Neuron (in vitro differentiated cells): ENCODE data around the gene CCDC188.

Experiments
- H2AFZ ChIP-seq: one replicate; pipeline ENCODE4 v1.6.1; 2013; ENCODE audit warnings: low read depth, mild to moderate bottlenecking, inconsistent platforms, low read length, moderate library complexity
- H3K27me3 ChIP-seq: one replicate; pipeline ENCODE4 v1.6.1; 2013; ENCODE audit warnings: low read length; ENCODE audit not compliant: insufficient read depth
- H3K36me3 ChIP-seq: one replicate; pipeline ENCODE4 v1.6.1; 2013; ENCODE audit warnings: low read length; ENCODE audit not compliant: insufficient read depth
- H3K4me1 ChIP-seq: one replicate; pipeline ENCODE4 v1.6.1; 2013; ENCODE audit warnings: low read length; ENCODE audit not compliant: insufficient read depth
- H3K4me3 ChIP-seq: 2 replicates; pipeline ENCODE4 v1.5.1; 2013; ENCODE audit warnings: mild to moderate bottlenecking, low read length, moderate library complexity
- H3K9me3 ChIP-seq: one replicate; pipeline ENCODE4 v1.6.1; 2013; ENCODE audit warnings: low read length

CCDC188 gene

GRCh38 chr22:20157430-20158183, 6.8 kb upstream of the CCDC188 start:
- no peaks in the 10 kb centered on the region for H3K9me3 ChIP-seq
- H3K4me3 ChIP-seq: no peak overlapping the region
- H3K4me1 ChIP-seq: peaks cover 42% of the 10 kb centered on the region
- H3K27me3 ChIP-seq: no peaks in the 10 kb centered on the region
- no peak overlapping the region for H2AFZ ChIP-seq
- H3K36me3 ChIP-seq: no peaks in the 10 kb centered on the region

DNA sequence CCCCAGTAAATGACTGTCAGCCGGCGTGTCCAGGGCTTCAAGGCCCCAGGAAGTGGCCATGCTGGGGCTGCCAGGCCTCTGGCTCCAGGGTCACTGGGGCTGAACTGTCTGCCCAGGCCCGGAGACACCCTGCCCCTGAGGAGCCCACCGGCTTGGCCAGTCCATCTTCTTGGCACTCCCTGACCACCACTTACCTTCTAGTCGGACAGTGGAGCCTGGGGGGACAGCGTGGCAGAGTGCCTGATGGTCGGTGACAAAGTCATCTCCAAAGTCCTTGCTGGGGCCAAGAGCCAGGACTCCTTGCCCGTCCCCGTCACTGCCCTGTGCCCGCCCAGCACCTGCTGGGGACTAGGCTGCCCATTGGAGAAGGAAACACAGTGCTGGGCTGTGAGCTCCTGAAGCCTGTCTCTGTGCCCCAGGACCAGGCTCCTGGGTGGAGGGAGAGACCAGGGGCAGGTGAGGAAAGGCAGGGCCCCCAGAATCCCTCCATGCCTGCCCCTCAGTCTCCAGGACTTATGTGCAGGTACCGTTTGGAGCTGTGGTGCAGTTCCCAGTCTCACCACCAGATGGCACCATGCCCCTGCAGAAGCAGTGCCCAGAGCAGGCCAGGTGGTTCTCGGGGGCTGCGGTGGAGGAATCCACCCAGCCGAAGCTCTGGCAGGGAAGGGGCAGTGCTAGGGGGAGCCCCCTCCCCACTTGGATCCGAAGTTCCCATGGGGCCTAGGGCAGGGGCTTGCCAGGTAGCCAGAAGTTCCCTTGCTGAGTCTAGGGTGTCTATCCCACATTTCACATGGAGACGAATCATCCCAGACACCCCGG, 6.0 kb upstream of the CCDC188 start:
- Histone ChIP-seq H3K9me3 (no peaks in the 10 kb centered on the region), H3K4me3 (no peak overlapping the region), H2AFZ (no peak overlapping the region), H3K4me1 (peaks cover 42% of the 10 kb centered on the region), H3K36me3 (no peaks in the 10 kb centered on the region), H3K27me3 (no peaks in the 10 kb centered on the region)

DNA sequence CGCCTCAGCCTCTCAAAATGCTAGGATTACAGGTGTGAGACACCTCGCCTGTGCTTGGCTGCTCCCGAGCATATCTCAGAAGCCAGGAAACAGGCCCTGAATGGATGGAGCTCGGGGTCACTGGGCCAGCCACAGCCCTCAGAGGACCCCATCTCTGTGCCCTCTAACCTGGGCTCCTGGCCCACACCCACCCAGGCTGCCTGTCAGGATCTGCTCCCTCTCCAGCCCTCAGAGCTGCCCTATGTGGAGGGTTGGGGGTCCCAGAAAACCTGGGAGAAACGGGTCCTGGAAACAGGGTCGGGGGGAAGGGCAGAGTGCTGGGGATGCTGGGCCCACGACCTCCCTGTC, 5.2 kb upstream of the CCDC188 start:
- no peak overlapping the region for H2AFZ ChIP-seq
- H3K4me1 ChIP-seq: peaks cover 42% of the 10 kb centered on the region
- H3K9me3 ChIP-seq: no peaks in the 10 kb centered on the region
- no peak overlapping the region for H3K4me3 ChIP-seq
- H3K36me3 ChIP-seq: no peaks in the 10 kb centered on the region
- H3K27me3 ChIP-seq: no peaks in the 10 kb centered on the region

DNA sequence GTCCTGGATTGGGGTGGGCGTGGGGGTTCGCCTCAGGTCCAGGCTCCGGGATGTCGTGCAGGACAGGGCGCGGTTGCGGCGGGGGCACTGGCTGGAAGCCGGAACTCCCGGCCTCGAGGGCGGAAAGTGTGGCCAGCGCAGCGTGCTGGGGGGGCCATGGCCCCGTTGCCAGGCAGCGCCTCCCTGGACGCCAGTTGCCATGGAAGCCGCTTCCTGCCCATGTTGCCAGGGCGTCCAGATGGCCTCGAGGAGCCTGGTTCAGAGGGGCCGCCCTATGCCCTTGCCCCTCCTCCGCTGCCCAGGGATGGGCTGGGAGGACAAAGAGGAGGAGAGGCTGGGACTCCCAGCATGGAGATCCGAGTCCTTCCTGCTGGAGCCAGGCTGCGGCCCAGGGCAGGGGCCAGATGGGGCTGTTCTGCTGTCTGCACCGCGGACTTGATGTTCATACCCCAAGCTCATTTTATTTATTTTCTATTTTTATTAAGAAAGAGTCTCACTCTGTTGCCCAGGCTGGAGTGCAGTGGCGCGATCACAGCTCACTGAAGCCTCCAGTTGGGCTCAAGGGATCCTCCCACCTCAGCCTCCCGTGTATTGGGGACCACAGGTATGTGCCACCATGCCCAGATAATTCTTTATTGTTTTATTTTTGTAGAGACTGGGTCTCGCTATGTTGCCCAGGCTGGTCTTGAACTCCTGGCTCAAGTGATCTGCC, 4.6 kb upstream of the CCDC188 start:
- Histone ChIP-seq H3K4me3 (no peak overlapping the region), H3K27me3 (no peaks in the 10 kb centered on the region), H2AFZ (peak overlapping the region; percentile 31), H3K9me3 (no peaks in the 10 kb centered on the region), H3K4me1 (peaks cover 43% of the 10 kb centered on the region), H3K36me3 (no peaks in the 10 kb centered on the region)

DNA sequence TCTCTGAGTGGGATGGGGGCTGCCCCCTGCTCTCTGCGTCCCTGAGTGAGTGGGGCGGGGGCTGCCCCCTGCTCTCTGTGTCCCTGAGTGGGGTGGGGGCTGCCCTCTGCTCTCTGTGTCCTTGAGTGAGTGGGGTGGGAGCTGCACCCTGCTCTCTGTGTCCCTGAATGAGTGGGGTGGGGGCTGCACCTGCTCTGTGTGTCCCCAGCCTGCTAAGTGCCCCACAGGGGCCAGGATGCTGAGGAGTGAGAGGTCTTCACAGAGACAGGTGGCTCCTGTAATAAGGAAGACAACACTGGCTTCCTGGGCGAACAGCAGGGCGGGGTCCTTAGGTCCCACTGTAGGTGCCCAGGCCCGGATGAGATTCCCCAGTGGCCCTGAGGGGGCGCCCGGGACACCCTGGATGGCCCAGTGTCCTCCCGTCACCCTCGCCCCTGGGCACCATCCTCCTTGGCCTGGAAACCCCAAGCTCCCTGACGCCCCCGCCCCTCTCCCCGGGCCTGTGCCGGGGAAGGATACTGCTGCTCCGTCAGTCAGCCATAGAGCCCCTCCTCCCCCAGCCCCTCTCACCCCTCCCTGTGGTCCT, 3.8 kb upstream of the CCDC188 start:
- Histone ChIP-seq H2AFZ (peak overlapping the region; percentile 31), H3K4me1 (peaks cover 43% of the 10 kb centered on the region), H3K27me3 (no peaks in the 10 kb centered on the region), H3K9me3 (no peaks in the 10 kb centered on the region), H3K36me3 (no peaks in the 10 kb centered on the region), H3K4me3 (no peak overlapping the region)

- Histone ChIP-seq H3K9me3 (no peaks in the 10 kb centered on the region), H3K4me1 (peaks cover 40% of the 10 kb centered on the region), H2AFZ (no peak overlapping the region), H3K27me3 (no peaks in the 10 kb centered on the region), H3K4me3 (no peak overlapping the region), H3K36me3 (no peaks in the 10 kb centered on the region)
These were observed 3.1 kb upstream of the CCDC188 start for GRCh38 chr22:20153945-20154344.

- Histone ChIP-seq H3K4me3 (no peak overlapping the region), H3K4me1 (peaks cover 36% of the 10 kb centered on the region), H3K36me3 (no peaks in the 10 kb centered on the region), H3K27me3 (no peaks in the 10 kb centered on the region), H2AFZ (no peak overlapping the region), H3K9me3 (no peaks in the 10 kb centered on the region)
These were observed 1.6 kb upstream of the CCDC188 start for GRCh38 chr22:20152464-20152890.

GRCh38 chr22:20151276-20151588, 377 bp upstream of the CCDC188 start:
- Histone ChIP-seq H3K36me3 (no peaks in the 10 kb centered on the region), H3K4me3 (no peak overlapping the region), H2AFZ (no peak overlapping the region), H3K9me3 (no peaks in the 10 kb centered on the region), H3K27me3 (no peaks in the 10 kb centered on the region), H3K4me1 (peaks cover 36% of the 10 kb centered on the region)

DNA sequence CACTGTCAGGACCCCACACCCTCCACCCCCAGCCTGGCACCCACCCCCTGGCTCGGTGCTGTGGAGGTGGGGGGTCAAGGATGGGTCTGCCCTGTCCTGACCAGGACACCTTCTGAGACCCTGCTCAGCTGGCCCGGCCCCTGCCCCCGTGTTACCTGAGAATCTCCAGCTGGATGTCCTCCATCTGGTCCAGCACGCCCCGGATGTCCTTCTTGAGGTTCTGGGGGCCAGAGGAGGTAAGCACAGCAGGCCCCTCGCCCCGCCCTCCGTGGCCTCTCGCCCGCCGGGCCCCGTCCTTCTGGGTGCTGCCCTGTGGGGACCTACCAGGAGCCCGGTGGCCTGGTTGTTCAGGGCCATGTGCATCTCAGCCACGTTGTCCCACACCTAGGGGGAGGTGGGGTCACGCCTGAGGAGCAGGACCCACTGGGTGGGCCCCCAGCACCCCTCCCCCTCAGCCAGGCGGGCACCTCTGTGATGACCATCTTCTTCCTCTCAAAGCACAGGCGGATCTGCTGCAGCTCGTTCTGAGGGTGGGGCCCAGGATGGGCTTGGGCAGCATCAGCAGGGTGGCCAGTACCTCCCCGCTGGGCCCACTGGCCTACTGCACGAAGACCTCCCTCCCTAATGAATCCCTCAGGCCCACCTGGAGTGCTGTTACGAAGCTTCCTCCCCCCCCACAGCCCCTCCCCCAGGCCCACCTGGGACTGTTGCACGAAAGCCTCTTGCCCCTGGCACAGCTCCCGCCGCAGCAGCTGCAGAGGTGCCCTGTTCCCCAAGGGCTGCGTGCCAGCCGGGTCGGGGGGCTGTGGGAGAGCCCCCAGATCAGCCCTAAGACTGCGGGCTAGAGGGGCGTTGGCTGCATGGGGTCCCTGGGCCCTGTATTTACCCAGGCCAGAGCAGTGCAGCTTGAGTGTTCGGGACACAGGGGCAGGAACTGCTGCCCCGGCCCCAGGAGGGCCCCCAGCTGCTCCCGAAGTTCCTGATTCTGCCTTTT, 1.3 kb downstream of the CCDC188 start:
- no peaks in the 10 kb centered on the region for H3K27me3 ChIP-seq
- no peaks in the 10 kb centered on the region for H3K9me3 ChIP-seq
- no peak overlapping the region for H2AFZ ChIP-seq
- peaks cover 5% of the 10 kb centered on the region for H3K36me3 ChIP-seq
- H3K4me1 ChIP-seq: peaks cover 25% of the 10 kb centered on the region
- no peak overlapping the region for H3K4me3 ChIP-seq

DNA sequence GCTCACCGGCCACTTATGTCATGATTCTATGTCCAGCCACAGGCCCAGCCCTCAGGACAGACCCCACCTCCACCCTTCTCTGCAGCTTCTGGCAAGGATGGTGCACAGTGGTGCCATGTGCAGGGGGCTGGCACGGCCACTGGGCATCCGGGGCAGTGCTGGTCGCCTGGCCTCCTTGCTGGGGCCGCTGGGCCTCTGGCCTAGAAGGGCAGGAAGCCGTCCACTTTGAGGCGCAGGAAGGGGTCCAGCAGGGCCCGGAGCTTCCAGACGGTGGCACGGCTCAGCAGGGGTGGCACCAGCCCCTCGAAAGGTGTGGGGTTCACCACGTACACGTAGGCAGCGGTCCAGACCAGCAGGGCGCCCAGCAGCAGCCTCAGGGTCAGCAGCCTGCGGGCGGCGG, 2.4 kb downstream of the CCDC188 start:
- H3K36me3 ChIP-seq: peaks cover 10% of the 10 kb centered on the region
- H3K9me3 ChIP-seq: no peaks in the 10 kb centered on the region
- no peak overlapping the region for H3K4me3 ChIP-seq
- H3K4me1 ChIP-seq: peaks cover 18% of the 10 kb centered on the region
- H3K27me3 ChIP-seq: no peaks in the 10 kb centered on the region
- H2AFZ ChIP-seq: no peak overlapping the region

- peaks cover 10% of the 10 kb centered on the region for H3K36me3 ChIP-seq
- no peaks in the 10 kb centered on the region for H3K9me3 ChIP-seq
- H3K4me3 ChIP-seq: no peak overlapping the region
- H3K27me3 ChIP-seq: no peaks in the 10 kb centered on the region
- H2AFZ ChIP-seq: no peak overlapping the region
- H3K4me1 ChIP-seq: peaks cover 18% of the 10 kb centered on the region
These were observed 3.4 kb downstream of the CCDC188 start for GRCh38 chr22:20147237-20147988.

DNA sequence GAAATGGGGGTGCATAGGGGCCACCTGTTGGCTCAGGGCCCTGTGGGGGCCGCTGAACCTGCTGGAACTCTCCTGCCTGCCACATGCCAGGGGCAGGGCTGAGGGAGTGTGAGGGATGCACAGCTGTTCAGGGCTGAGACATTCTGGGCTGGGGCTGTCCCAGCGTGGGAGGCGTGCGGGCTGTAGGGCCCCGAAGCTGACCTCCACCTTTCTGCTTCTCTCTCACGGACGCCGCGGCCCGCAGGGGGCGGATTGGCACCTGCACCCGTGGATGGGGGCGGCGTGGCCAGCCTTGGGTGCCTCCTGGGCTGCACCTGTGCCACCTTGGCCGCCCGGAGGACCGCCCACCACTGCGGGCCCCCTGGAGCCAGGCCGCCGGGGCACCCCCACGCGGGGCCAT, 4.1 kb downstream of the CCDC188 start:
- no peak overlapping the region for H3K4me3 ChIP-seq
- no peaks in the 10 kb centered on the region for H3K27me3 ChIP-seq
- H3K4me1 ChIP-seq: peaks cover 18% of the 10 kb centered on the region
- H3K9me3 ChIP-seq: no peaks in the 10 kb centered on the region
- no peak overlapping the region for H2AFZ ChIP-seq
- peaks cover 10% of the 10 kb centered on the region for H3K36me3 ChIP-seq
